ENCODE results near the gene ZBTB14.
A peak's percentile ranks its signal among the peaks of the same experiment; 100 is the strongest.

The ZBTB14 gene

DNA sequence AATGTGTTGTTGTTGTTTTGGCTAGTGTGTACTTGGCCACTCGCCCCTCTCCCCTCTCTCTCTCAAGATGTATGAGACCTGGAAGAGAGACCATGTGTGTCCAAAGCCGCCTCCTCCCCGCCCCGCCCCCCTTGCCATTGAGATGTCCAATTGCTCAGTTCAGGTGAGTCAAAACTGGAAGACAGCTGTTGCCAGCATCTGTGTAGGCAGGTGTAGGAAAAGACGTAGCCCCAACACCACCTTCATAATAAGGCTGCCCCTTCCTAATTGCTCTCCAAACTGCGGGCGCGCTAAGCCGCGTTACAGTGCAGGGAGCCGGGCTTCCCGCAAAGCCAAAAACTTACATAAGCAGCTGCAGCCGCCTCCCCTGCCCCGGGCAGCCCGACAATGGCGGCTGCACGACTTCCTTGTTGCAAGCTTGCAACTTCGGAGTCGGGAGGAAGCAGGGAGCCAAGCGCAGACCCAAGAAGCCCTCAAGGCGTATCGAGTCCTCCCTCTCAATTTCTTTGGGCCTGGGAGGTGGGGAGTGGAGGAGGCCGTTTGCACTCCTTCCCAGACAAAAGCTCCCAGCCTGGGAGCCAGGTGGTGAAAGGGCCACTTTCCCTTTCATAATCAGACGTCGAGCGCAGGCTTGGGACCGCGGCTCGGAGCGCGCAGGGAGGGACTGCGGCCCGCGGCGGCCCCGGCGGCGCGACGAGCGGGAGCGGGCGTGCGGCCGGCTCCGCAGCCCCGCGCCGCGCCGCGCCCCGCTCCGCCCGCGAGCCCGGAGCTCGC lies 882 bp downstream of the ZBTB14 start:
- DNase-seq: peak in 49 of 56 donors; percentile 7 to 72 (median 50)

DNA sequence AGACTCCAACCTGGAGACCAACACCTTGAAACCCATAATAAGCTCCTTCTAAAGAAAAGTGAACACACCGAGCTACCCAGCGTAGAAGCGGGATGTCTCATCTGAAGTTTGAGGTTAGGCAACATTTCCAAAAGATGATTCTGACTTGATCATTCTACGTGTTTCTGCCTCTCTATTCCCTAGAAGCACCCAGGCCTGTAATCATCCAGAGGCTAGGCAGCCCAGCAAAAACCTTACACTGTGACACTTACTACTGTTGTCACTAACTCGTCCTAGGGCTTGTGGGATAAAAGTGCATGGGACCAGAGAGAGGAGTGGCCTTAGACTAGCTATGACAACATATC lies 1.4 kb downstream of the ZBTB14 start:
- DNase-seq: no peak

DNA sequence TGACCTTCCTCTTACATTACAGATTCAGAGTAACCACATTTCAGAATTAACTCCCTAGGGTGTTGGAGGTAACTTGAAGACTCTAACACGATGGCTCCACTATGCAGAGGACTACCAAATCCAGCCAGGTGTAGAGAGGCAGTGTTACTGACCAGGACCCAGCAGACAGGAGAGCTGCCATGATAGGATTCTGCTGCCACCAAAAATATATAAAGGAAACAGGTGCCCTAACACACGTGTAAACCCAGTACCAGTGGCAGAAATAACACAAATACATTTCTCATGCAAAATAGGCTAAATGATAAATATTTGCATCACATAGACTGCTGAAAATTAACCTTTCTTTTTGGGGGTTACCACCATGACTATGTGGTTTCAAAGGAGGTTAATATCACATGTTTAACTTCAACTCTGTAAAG lies 7.0 kb downstream of the ZBTB14 start:
- DNase-seq: no peak

DNA sequence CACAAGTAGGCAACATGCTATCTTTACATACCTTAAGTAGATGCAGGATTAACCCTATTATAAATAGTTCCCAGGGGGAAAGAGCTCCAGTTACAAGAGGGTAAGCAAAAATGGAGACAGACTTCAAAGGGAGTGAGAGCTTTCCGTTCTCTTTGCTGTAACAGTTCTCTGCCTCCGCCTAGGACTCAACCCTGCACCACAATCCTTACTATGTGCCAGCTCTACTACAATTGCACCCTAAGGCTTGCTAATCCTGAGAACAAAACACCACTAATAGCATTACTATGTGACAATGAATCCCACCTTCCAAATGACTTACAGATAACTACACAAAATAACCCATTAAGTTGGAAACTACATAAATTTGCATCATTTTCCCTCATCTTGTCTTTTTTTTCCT lies 7.7 kb downstream of the ZBTB14 start:
- no peak for DNase-seq

DNA sequence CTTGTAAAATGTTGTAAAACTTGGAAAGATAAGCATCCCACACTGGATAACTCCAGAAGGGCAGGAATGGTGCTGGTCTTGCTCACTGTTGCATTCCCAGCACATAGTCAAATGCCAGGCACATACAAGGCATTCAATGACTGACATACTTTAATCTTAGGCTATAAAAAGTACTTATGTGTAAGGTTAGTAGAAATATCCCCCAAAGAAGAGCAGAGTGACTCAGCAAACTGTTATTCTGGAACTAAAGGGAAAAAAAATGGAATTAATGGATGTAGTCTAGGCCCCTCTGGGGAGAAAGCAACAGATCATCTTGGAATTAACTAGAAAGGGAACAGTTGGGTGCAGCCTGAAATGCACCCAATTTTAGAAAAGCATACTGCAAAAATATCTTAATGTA lies 9.0 kb downstream of the ZBTB14 start:
- no peak for DNase-seq

DNA sequence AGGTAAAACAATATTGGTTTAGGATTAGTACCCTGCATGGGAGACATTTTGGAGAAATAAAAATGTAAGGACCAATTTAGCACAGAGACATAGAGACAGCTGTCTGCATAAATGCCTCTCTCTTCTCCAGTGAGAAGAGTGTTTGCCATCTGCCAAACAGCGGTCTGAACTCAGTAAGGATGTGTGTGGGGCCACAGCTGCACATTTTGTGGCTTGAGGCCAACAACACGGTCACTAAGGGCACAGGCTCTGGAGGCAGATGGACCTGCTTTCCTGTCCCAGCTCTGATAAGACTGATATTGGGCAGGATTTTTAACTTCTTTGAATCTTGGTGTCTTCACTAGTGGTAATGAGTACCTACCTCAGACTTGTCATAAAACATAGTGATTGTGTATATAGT lies 10.2 kb downstream of the ZBTB14 start:
- peak in 2 of 56 donors; percentile 2 for DNase-seq

DNA sequence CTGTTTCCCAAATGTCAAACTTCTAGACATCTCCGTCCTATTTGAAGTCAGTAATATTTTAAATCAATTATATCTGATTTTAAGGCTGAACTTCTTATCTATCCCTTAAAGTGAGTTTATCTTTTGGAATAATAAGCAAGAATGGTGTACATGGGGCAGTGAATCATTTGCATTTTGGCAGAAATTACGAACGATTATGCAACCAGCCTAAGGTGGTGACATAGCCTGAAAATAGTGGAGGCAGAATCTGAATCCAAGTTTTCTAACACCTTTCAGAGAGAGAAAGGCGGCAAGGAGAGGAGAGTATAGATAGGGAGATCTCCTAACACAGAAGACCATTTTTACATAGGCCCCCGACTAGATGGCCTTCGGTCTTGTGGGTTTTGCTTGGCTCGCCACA lies 10.7 kb downstream of the ZBTB14 start:
- DNase-seq: no peak

DNA sequence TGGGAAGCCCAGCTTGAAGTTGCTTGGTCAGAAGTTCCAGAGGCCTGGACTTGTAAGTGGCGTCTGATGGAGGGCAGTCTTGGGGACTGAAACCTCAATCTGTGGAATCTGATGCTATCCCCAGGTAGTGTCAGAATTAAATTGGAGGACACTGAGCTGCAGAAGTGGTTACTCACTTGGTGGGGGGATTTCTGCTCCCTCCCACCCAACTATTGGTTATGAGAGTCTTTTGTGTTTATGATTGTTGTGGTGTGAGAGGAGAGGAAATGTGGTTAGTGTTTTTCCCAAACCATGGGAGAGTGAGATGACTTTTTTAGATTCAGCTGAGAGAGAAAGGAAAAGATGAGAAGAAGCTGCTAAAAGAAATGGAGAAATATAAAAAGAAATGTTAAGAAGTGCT lies 12.8 kb downstream of the ZBTB14 start:
- DNase-seq: no peak

DNA sequence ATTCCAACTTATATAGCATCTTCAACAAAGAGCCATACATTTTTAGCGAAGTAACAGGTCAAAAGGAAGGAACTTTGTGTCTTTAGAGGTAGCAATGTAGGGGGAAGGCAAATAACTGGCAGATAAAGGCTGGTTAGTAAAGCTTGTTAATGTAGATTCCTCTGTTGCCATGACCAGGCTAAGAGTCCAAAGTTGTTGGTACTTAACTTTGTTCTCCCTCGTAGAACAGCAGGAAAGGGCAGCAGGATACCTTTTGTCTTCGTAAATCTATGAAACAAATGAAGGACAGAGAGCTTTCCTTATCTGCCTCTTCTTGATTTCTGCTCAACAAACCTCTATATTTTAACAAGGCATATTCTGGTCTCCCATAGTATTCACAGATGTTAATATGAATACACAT lies 18.6 kb downstream of the ZBTB14 start:
- DNase-seq: no peak

DNA sequence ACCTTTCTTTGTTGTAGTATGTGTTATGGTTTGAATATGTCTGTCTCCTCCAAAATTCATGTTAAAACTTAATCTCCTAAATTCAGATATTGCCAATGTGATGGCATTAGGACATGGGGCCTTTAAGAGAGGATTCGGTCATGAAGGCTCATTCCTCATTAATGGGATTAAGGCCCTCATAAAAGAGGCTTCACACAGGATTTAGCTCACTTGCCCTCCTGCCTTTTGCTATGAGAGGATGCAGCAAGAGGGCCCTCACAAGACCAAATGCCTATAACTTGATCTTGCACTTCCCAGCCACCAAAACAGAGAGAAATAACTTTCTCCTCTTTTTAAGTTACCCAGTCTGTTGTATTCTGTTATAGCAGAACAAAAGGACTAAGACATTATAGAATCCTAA lies 19.7 kb downstream of the ZBTB14 start:
- no peak for DNase-seq

DNA sequence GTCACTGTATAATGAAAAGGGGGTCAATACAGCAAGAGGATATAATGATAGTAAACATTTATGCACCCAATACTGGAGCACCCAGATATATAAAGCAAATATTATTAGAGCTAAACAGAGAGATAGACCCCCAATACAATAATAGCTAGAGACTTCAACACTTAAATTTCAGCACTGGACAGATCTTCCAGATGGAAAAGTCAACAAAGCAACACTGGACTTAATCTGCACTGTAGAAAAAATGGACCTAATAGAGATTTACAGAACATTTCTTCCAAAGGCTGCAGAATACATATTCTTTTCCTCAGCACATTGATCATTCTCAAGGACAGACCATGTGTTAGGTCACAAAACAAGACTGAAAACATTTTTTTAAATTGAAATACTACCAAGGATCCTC lies 26.7 kb downstream of the ZBTB14 start:
- DNase-seq: no peak

DNA sequence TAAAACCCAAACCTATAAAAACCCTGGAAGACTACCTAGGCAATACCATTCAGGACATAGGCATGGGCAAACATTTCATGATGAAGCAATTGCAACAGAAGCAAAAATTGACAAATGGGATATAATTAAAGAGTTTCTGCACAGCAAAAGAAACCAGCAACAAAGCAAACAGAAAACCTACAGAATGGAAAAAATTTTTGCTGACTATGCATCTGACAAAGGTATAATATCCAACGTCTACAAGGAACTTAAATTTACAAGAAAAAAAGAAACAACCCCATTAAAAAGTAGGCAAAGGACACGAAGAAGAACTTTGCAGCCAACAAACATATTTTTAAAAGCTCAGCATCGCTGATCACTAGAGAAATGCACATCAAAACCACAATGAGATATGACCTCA lies 28.8 kb downstream of the ZBTB14 start:
- no peak for DNase-seq

DNA sequence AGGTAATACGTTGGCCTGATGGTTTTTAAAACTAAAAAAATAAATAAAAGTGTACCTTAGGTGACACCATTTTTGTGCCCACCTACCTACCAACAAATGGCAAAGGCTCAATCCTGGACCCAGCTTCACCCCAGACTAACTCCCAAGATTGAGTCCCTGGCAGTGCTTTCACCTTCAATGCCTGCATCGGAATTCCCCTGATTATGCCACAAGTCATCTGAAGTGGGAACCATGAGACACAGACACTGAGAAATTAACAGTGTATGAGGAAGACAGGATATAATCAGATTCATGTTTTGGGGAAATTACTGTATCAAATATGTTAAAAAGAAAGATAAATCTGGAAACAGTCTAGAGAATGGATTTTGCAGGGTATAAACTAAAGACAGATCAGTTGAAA lies 41.6 kb downstream of the ZBTB14 start:
- no peak for DNase-seq

DNA sequence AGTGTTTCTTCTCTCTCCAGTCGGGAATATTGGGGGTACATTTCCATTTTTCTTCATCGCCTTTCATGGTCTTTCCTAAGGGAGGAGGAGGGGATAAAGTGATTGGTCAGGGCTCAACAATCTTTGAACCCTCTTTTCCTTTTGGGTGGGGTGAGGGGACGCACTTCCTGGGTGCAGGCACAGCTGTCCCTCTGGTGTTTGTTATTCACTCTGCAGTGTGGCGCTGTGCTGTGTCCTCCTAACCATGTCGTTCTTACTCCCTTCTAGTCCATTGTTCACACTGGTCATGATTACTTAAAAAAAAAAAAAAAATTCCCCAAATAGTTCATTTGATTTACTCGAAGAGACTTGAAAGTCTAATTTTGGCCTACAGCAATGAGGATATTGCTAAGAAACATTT lies 44.4 kb downstream of the ZBTB14 start:
- DNase-seq: no peak

DNA sequence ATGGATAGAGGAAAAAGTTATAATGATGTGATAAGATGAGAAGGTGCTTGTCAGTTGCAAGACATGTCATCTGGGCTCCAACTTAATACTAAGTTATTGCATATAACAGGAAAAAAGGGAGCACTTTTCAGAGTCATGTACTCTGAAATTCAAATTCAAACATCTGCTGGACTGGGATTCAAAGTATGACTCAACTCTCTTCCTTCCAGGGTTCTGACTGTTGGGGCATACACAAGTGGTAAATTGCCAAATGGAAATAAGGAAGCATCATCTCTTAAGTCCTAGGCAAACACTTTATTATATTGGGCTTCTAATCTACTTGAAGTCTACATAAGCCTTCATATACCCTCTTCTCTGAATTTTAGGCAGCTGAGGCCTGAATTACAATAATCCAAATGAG lies 44.9 kb downstream of the ZBTB14 start:
- no peak for DNase-seq

DNA sequence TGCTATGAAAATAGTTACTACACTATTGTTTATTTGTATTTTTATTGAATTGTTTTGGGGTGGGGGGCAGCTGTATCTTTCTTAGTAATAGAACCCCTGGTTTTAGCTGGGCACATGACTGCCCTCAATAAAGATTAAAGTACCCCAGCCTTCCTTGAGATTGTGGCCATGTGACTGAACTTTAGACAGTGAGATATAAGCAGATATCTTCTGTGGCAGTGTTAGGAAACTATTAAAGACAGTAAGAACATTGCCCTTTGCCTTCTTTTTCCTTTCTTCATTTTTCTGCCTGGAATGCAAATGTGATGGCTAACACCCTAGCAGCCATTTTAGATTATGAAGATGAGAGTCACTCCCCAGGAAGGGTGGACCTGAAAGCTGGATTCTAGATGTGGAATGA lies 50.6 kb downstream of the ZBTB14 start:
- no peak for DNase-seq

DNA sequence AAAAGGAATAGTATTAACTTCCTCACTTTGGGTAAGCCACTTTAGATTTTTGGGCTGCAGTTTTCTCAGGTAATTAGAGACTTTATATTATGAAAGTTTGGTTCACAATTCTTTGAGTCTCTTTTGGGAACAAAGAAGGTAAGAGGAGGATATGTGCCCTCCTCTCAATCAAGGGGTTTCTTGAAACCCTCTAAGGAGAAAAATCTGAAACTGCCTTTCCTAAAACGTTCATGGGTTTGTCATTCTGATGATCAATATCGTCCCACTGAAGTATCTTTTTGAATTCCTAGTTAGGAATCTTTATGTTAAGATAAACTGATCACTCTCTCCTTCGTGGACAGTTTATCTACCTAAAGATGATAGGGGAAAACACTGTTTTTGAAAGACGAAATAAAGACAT lies 56.1 kb downstream of the ZBTB14 start:
- DNase-seq: no peak
